HG02571 (cell line): ENCODE results near the gene LTA.
A peak's percentile ranks its signal among the peaks of the same experiment; 100 is the strongest.

ENCODE experiments used
- ATAC-seq: cut with Tn5 transposase; IDR thresholded peaks from one replicate; pipeline ENCODE4 v1.9.1; 2021; ENCODE audit warnings: mild to moderate bottlenecking, moderate library complexity; ENCODE audit not compliant: unreplicated experiment

LTA gene

DNA sequence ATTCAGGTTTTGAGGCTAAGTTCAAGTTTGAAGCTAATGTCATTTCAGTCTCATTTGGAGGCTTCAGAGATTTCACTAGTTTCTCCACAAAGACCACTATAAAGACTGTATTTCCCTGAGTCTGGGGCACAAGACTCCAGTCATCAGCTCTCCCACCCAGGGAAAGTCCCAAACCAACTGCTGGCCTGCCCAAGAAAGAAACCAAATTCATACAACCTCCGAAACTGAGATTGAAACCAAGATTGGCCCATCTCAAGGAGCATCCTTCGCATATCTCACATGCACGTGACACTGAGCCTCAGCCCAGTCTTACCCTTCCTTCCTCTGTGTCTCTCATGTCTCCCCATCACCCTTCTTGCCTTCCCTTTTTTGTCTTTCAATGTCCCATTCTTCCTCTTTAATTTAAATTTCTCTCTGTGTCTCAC, 3.5 kb upstream of the LTA start:
- ATAC-seq, result peak; percentile 57

DNA sequence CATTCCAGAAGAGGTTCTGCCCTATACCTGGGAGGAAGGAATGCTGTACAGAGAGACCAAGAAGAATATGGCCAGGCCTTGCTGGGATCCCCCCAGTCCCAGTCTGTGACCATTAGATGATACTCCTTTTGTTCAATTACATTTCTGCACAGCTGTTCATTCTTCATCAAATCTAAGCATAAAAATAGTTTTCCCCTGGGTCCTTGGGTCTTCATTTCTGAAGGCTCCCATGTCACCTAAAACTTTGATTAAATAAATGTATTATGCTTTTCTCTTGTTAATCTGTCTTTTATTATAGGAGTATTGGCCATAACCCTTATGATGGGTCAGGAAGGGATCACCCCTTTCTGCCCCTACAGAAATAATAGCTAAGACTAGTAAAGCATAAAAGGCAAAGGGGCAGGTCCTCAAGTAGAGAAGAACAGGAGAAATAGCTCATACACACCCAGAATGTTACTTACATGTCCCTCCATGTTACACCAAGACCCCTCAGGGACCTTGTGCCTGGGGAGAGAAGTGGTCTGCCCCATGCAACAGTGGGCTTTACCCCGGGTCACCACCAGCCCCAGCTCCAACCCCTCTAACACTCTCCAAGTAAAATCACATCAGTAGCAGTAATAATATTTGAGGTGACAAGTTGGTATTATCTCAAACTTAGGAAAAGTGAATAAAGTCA, 2.1 kb upstream of the LTA start:
- ATAC-seq, result no peak

DNA sequence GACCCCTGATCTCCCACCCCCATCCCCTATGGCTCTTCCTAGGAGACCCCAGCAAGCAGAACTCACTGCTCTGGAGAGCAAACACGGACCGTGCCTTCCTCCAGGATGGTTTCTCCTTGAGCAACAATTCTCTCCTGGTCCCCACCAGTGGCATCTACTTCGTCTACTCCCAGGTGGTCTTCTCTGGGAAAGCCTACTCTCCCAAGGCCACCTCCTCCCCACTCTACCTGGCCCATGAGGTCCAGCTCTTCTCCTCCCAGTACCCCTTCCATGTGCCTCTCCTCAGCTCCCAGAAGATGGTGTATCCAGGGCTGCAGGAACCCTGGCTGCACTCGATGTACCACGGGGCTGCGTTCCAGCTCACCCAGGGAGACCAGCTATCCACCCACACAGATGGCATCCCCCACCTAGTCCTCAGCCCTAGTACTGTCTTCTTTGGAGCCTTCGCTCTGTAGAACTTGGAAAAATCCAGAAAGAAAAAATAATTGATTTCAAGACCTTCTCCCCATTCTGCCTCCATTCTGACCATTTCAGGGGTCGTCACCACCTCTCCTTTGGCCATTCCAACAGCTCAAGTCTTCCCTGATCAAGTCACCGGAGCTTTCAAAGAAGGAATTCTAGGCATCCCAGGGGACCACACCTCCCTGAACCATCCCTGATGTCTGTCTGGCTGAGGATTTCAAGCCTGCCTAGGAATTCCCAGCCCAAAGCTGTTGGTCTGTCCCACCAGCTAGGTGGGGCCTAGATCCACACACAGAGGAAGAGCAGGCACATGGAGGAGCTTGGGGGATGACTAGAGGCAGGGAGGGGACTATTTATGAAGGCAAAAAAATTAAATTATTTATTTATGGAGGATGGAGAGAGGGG, 1.4 kb downstream of the LTA start:
- no peak for ATAC-seq

DNA sequence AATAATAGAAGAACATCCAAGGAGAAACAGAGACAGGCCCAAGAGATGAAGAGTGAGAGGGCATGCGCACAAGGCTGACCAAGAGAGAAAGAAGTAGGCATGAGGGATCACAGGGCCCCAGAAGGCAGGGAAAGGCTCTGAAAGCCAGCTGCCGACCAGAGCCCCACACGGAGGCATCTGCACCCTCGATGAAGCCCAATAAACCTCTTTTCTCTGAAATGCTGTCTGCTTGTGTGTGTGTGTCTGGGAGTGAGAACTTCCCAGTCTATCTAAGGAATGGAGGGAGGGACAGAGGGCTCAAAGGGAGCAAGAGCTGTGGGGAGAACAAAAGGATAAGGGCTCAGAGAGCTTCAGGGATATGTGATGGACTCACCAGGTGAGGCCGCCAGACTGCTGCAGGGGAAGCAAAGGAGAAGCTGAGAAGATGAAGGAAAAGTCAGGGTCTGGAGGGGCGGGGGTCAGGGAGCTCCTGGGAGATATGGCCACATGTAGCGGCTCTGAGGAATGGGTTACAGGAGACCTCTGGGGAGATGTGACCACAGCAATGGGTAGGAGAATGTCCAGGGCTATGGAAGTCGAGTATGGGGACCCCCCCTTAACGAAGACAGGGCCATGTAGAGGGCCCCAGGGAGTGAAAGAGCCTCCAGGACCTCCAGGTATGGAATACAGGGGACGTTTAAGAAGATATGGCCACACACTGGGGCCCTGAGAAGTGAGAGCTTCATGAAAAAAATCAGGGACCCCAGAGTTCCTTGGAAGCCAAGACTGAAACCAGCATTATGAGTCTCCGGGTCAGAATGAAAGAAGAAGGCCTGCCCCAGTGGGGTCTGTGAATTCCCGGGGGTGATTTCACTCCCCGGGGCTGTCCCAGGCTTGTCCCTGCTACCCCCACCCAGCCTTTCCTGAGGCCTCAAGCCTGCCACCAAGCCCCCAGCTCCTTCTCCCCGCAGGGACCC, 2.3 kb downstream of the LTA start:
- no peak for ATAC-seq

DNA sequence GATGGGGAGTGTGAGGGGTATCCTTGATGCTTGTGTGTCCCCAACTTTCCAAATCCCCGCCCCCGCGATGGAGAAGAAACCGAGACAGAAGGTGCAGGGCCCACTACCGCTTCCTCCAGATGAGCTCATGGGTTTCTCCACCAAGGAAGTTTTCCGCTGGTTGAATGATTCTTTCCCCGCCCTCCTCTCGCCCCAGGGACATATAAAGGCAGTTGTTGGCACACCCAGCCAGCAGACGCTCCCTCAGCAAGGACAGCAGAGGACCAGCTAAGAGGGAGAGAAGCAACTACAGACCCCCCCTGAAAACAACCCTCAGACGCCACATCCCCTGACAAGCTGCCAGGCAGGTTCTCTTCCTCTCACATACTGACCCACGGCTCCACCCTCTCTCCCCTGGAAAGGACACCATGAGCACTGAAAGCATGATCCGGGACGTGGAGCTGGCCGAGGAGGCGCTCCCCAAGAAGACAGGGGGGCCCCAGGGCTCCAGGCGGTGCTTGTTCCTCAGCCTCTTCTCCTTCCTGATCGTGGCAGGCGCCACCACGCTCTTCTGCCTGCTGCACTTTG, 3.3 kb downstream of the LTA start, which contains the start of gene TNF:
Gene TNF (plus strand): TSS at position 231 of the 567 bp plus-strand sequence. CDS start 177 bp downstream, at position 408.
- no peak for ATAC-seq

DNA sequence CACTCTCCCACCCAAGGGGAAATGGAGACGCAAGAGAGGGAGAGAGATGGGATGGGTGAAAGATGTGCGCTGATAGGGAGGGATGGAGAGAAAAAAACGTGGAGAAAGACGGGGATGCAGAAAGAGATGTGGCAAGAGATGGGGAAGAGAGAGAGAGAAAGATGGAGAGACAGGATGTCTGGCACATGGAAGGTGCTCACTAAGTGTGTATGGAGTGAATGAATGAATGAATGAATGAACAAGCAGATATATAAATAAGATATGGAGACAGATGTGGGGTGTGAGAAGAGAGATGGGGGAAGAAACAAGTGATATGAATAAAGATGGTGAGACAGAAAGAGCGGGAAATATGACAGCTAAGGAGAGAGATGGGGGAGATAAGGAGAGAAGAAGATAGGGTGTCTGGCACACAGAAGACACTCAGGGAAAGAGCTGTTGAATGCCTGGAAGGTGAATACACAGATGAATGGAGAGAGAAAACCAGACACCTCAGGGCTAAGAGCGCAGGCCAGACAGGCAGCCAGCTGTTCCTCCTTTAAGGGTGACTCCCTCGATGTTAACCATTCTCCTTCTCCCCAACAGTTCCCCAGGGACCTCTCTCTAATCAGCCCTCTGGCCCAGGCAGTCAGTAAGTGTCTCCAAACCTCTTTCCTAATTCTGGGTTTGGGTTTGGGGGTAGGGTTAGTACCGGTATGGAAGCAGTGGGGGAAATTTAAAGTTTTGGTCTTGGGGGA, 4.0 kb downstream of the LTA start:
- ATAC-seq, result no peak

DNA sequence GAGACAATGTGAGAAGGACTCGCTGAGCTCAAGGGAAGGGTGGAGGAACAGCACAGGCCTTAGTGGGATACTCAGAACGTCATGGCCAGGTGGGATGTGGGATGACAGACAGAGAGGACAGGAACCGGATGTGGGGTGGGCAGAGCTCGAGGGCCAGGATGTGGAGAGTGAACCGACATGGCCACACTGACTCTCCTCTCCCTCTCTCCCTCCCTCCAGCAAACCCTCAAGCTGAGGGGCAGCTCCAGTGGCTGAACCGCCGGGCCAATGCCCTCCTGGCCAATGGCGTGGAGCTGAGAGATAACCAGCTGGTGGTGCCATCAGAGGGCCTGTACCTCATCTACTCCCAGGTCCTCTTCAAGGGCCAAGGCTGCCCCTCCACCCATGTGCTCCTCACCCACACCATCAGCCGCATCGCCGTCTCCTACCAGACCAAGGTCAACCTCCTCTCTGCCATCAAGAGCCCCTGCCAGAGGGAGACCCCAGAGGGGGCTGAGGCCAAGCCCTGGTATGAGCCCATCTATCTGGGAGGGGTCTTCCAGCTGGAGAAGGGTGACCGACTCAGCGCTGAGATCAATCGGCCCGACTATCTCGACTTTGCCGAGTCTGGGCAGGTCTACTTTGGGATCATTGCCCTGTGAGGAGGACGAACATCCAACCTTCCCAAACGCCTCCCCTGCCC, 4.9 kb downstream of the LTA start:
- no peak for ATAC-seq

DNA sequence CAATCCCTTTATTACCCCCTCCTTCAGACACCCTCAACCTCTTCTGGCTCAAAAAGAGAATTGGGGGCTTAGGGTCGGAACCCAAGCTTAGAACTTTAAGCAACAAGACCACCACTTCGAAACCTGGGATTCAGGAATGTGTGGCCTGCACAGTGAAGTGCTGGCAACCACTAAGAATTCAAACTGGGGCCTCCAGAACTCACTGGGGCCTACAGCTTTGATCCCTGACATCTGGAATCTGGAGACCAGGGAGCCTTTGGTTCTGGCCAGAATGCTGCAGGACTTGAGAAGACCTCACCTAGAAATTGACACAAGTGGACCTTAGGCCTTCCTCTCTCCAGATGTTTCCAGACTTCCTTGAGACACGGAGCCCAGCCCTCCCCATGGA, 5.5 kb downstream of the LTA start:
- no peak for ATAC-seq

DNA sequence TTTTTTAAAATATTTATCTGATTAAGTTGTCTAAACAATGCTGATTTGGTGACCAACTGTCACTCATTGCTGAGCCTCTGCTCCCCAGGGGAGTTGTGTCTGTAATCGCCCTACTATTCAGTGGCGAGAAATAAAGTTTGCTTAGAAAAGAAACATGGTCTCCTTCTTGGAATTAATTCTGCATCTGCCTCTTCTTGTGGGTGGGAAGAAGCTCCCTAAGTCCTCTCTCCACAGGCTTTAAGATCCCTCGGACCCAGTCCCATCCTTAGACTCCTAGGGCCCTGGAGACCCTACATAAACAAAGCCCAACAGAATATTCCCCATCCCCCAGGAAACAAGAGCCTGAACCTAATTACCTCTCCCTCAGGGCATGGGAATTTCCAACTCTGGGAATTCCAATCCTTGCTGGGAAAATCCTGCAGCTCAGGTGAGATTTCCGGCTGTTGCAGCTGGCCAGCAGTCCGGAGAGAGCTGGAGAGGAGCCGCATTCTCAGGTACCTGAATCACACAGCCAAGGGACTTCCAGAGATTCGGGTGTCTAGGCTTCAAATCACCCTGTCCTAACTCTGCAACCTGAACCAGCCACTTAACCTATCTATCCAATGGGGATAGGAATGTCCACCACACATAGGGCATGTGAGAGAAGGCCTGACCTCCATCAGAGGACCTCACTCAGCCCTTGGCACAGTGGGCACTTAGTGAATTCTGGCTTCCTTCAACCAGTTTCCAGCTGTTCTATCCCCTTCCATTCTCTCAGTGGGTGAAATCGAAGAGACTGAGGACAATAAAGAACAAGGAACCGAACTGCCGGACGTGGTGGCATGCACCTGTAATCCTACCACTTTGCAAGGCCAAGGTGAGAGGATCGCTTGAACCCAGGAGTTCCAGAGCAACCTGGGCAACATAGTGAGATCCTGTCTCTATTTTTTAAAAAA, 6.4 kb downstream of the LTA start:
- no peak for ATAC-seq

DNA sequence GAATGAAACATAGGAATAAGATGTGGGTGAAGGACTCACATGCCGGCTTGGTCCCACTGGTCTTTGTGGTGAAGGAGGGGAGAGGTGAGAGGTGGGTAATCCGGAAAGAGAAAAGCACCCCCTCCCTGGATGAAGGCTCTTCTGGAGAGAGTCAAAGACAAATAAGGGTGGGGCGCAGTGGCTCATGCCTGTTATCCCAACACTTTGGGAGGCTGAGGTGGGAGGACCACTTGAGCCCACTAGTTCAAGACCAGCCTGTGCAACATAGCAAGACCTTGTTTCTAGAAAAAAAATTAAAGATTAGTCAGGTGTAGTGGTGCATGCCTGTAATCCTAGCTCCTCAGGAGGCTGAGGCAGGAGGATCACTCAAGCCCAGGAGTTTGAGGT, 7.0 kb downstream of the LTA start:
- ATAC-seq, result no peak

DNA sequence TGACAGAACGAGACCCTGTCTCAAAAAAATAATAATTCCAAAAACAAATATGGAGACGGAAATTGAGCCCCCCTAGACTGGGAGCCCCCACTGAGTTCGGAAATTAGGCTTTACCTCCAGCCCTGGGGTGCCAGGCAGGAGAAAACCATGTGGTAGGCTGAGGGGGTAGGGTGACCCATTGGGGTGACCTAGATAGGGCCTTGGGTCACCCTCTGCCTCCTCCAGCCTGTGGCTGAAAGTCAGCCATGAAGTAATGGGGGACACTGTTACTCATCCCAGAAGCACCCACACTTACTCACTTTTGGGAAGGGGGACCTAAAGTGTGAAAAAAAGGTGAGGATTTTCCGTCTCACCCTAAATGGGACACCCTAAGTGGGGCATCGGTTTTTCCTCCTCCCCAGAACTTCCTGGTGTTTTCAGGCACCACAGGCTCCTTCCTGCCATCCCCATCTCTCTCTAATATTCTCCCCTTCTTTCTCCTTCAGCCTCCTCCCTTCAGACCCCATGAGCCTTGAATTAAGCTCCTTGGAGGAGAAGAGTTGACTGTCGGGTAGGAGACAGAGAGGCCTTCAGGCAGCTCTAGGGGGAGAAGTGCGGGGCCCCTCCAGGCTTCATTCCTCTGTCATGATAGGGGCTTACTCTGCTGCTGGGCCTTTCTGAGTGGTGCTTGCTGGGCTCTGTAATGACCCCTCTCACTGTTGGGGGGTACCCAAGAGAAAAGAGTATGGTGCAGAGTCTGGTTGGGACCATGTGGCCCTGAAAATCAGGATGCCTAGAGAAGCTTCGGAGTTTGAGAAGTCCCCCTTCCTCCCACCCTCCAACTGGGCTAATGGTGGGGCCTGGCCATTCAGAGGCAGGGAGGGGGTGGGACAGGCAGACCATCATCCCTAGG, 7.7 kb downstream of the LTA start:
- ATAC-seq, result no peak

DNA sequence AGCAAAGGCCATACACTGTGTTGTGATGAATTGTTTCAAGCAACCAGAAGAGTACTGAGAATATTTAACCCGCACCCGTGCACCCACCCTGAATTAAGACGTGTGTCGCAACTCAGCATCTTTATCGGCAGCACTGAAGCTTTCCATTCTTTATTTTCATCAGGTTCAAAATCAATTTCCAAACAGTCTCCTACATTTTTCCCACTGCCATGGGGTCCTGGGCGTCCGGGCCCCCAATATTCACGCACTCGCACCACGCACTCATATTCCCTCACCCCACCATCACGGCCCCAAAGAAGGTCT, 8.3 kb downstream of the LTA start:
- no peak for ATAC-seq

DNA sequence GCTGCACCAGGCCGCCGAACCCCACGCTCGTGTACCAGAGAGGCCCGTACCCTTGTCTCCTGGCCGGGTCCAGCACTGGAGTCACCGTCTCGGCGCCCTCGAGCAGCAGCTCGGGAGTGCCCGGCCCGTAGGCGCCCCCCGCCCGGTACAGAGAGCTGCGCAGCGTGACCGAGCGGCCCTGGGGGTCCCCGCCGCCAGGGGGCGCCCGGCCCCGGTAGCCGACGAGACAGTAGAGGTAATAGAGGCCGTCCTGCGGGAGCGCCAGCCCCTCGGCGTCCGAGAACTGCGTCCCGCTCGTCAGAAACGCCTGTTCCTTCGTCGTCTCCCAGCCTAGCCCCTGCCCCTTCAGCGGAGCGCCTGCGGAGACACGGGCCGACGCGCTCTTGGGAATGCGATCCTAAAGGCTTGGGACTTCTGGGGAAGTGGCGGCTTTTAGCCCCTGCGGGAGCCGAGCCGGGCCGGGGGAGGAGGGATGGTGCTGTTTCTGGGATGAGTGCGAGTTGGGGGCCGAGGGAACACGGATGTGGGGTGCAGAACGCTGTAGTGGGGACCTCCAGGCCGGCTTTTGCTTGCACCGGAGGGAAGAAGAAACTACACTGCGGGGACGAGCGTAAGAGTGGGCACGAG, 8.8 kb downstream of the LTA start:
- peak; percentile 57 for ATAC-seq

DNA sequence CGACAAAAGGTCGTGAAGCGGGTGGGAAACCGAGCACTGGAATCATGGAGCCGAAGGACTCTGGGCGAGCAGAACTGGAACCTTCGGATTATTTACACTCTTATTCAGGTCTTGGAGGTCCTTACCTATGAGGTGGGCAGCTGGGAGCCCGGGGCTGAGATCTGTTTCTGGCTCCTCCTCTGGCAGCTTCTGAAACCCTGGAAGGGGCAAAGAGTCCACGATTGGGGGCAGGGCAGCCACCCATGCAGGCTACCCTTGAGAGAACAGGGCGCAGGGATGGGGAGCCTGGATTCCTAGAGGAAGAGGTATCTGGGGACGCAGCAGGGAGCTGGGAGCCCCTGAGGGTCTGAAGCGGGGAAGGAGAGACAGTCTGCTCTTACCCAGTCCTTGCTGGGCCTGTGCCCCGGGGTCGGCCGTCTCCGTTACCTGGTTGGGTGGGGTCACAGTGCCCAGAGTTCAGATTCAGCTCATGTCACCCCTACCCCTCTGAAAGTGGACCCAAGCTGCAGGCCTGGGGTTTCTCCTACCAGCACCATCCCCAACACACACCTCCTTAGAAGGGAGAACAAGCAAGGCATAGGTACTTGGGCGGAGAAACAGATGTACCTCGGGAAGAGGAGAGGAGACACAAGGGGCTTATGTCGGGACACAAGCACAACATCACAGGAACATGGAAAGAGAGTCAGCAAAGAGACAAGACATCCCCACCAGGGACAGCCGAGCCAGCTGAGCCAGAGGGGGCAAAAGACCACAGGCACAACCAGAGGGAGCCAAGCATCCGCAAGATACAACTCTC, 9.5 kb downstream of the LTA start:
- no peak for ATAC-seq

DNA sequence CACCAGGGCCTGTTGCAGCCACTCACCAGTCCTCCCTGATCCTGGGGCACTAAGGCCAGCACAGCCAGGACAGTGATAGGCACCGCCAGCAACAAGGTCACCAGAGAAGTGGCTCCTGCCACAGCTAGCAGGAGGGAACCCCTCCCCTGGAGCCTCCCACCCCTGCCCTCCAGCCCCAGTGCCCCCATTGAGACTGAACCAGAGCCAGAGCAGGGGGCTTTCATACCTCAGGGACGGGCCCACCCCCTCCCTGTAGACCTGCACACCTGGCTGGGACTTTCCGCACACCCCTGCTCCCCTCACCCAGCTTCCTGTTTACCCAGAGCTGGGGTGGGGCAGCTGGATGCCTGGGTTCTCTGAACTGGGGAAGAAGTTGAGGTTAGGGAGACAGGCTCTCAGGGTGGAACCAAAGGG, 10.1 kb downstream of the LTA start, which contains the start of gene LTB:
Gene LTB (minus strand): TSS at position 195 of the 414 bp plus-strand sequence. CDS start 7 bp downstream, at position 188.
- no peak for ATAC-seq

DNA sequence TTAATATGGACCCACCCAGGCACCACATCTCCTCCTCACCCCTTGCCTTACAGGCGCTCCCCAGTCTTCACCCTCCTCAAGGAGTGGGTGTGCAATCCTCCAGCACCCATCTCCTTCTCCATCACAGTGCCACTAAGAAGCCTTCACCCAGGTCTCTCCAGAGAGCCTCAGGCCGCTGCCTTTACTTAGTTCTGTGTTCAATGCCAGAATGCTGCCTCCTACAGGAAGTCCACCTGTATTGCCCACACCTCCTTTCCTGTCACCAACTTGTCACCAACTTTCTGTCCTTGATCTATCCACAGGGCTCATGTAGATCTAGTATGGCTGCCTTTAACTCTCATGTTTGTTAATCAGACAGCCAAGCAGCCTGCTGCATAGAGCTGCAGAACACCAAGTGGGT, 13.4 kb downstream of the LTA start:
- no peak for ATAC-seq
